GM18508 (cell line): Measurements from ENCODE around the gene COL11A2.

Source experiments
- ATAC-seq: cut with Tn5 transposase; IDR thresholded peaks from one replicate; pipeline ENCODE4 v1.9.1; 2021; ENCODE audit warnings: moderate number of reproducible peaks; ENCODE audit not compliant: insufficient read depth, unreplicated experiment

The COL11A2 gene

GRCh38 chr6:33124947-33125346 lies 67.3 kb downstream of the COL11A2 start:
- ATAC-seq = no peak

DNA sequence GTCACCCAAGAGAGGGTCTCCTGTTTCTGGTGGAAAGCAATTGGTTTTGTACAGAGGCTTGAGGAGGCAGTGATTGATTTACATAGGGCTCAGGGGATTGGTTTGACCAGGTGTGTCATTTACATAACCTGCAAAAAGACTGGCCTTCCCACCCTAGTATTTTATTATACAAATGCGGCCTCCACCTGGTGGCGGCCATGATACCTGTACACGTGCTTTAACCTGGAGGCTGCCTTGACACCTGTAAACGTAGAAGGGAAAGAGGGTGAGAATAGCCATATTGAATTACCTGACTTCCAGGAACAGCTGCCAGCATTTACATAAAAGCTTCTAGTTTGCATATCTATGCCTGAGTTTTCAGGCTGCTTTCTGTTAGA lies 67.8 kb downstream of the COL11A2 start:
- ATAC-seq = no peak

DNA sequence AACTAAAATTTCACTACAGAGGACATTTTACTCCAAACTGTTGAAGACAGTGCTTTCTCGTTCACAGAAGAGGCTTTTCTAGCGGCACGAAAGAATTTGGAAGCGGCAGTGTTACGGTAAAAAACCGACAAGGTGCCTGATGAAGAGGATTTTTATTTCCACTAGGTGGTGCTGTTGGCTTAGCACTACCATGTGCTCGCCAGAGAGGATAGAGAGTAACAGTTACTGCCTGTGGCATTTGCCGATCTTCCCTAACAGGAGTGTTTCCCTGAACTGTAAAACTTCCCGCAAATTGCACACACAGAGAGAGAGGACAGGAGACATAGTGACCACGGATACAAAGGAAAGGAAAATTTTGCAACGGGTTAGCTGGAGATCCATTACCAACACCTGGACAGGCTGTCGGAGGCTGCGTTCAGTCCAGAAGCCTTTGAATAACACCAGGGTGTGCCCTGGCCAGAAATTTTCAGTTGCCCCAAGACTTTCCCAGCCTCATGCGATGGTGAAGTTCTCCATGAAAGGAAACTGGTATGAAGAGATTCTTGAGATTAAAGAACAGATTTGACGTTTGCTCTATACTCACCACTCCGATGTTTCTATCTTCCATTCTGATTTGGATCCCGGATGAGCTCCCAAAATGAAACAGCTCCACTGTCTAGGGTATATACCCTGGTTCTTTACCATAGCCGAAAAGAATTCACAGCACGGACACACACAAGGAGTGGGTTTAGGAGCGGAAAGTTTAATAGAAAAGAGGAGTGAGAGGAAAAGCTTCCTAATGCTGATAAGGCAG lies 68.3 kb downstream of the COL11A2 start:
- ATAC-seq = no peak

GRCh38 chr6:33123181-33123580 lies 69.1 kb downstream of the COL11A2 start:
- no peak for ATAC-seq

- no peak for ATAC-seq
Observed at GRCh38 chr6:33120001-33120400, 72.3 kb downstream of the COL11A2 start.

- no peak for ATAC-seq
Observed at GRCh38 chr6:33118525-33119123, 73.6 kb downstream of the COL11A2 start.

DNA sequence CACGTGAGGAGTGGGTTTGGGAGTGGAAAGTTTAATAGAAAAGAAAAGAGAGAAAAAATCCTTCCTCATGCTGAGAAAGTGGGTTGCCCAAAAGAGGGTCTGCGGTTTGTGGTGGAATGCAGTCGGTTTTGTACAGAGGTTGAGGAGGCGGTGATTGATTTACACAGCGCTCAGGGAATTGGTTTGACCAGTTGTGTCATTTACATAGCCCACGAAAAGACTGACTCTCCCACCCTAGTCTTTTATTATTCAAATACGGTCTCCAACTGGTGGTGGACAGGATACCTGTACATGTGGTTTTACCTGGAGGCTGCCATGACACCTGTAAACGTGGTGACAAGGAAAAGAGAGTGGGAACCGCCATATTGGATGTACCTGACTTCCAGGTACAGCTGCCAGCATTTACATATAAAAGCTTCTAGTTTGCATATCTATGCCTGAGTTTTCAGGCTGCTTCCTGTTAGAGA lies 74.4 kb downstream of the COL11A2 start:
- ATAC-seq = no peak

DNA sequence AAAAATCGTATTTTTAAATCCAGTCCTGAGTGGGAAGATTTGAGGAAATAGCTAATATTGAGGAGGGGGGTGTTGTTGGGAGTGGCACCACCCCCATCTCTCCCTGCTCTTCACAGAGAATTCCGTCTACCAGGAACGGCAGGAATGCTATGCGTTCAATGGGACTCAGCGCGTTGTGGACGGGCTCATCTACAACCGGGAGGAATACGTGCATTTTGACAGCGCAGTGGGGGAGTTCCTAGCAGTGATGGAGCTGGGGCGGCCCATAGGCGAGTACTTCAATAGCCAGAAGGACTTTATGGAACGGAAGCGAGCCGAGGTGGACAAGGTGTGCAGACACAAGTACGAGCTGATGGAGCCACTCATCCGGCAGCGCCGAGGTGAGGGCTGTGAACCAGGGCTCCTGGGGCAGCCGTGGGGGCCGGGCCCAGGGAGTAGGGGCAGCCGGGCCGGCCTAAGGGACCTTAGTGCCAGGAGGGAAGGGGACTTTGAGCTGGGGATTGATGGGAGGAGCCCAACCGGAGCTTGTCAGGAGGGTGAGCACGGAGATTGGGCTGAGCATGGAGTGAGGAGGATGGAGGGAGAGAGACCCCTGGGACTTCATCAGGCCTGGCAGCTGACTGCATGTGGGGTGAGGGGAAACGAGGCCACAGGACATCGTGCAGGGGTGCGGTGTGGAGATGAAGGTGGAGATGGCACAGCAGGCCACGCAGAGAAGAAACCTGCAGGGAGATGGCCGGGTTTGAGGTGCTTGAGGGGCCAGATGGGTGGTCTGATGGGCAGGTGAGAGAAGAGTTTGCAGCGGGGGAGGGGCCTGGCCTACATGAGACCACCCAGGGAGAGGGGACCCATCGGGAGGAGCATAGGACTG lies 75.2 kb downstream of the COL11A2 start:
- no peak for ATAC-seq

- ATAC-seq = no peak
Observed at GRCh38 chr6:33116417-33116816, 75.8 kb downstream of the COL11A2 start.

DNA sequence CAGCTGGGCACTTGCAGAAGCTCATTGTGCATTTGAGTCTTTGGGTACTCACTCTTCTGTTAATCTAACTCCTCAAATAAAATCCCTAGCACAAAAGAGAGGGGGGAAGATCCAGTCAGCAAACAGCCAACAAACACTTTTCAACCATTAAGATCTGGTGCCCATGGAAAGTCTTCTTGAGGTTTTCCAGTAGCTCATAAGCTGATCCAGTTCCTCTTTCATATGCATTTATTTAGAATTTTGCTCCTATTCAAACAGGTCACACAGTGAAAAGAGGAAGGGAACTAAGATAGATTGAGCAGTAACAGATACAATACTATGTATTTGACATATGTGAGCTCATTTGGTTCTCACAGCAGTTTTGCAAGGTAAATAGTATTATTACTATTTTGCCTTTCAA lies 77.9 kb downstream of the COL11A2 start:
- ATAC-seq = no peak

GRCh38 chr6:33113755-33114154 lies 78.5 kb downstream of the COL11A2 start:
- no peak for ATAC-seq
